Chondrocyte (in vitro differentiated cells): ENCODE measurements around the gene NLRP7. TPM values are rescaled to one million over a fixed set of nuclear protein-coding genes. Genes with fewer than 3 reads are reported as not detected.
"Not testable (repeated sequence)": the region's sequence is repeated elsewhere in the genome, so short reads cannot be mapped to it uniquely, and the experiment has no call there.

Source experiments
- DNase-seq: peaks from one replicate; pipeline ENCODE4 v3.0.0; 2021; ENCODE audit warnings: mixed read lengths, low spot score
- H3K27ac Mint-ChIP-seq: one replicate; pipeline ENCODE4 v1.8.0; 2021; ENCODE audit warnings: mild to moderate bottlenecking, moderate library complexity, mixed read lengths; ENCODE audit not compliant: unreplicated experiment
- H3K27me3 Mint-ChIP-seq: 2 replicates; pipeline ENCODE4 v1.8.0; 2021; ENCODE audit warnings: low read depth, mixed read lengths
- H3K36me3 Mint-ChIP-seq: 2 replicates; pipeline ENCODE4 v1.8.0; 2021; ENCODE audit warnings: low read depth, mixed read lengths
- H3K4me1 Mint-ChIP-seq: 2 replicates; pipeline ENCODE4 v1.8.0; 2021; ENCODE audit warnings: low read depth, mild to moderate bottlenecking, mixed read lengths
- H3K4me3 Mint-ChIP-seq: one replicate; pipeline ENCODE4 v1.8.0; 2021; ENCODE audit warnings: mild to moderate bottlenecking, moderate library complexity, mixed read lengths; ENCODE audit not compliant: unreplicated experiment
- H3K9me3 Mint-ChIP-seq: 2 replicates; pipeline ENCODE4 v1.8.0; 2021; ENCODE audit warnings: low read depth, mixed read lengths
- CTCF ChIP-seq: fragments of 200-600 bp; sonication (generic); IDR thresholded peaks from 2 replicates; pipeline ENCODE4 v1.5.0; 2021; ENCODE audit warnings: antibody characterized with exemption, mild to moderate bottlenecking, moderate library complexity
- total RNA-seq: library from RNA; stranded (reverse); gene quantifications from 3 replicates; pipeline ENCODE4 v1.2.1, GENCODE V29; 2021

The NLRP7 gene
- total RNA-seq, 1 donor from 2014 or later: not detected

GRCh38 chr19:54949412-54949811 lies 2.1 kb upstream of the NLRP7 start:
- Mint-ChIP-seq H3K36me3 (no peaks in the 10 kb centered on the region), H3K27ac (no peak overlapping the region), H3K4me1 (peaks cover 5% of the 10 kb centered on the region), H3K9me3 (no peaks in the 10 kb centered on the region), H3K4me3 (no peak overlapping the region), H3K27me3 (no peaks in the 10 kb centered on the region)
- no peak for DNase-seq
- TF ChIP-seq CTCF: no peak

- not testable (repeated sequence) for H3K4me1 Mint-ChIP-seq, H3K4me3 Mint-ChIP-seq, DNase-seq, H3K36me3 Mint-ChIP-seq, H3K27me3 Mint-ChIP-seq, H3K9me3 Mint-ChIP-seq, H3K27ac Mint-ChIP-seq
Measured at GRCh38 chr19:54943772-54944361, 3.5 kb downstream of the NLRP7 start.

GRCh38 chr19:54939538-54939937 lies 7.8 kb downstream of the NLRP7 start:
- not testable (repeated sequence) for H3K27ac Mint-ChIP-seq, H3K4me1 Mint-ChIP-seq, DNase-seq, H3K9me3 Mint-ChIP-seq, H3K4me3 Mint-ChIP-seq, H3K27me3 Mint-ChIP-seq, H3K36me3 Mint-ChIP-seq

GRCh38 chr19:54938906-54939305 lies 8.4 kb downstream of the NLRP7 start:
- no peaks in the 10 kb centered on the region for H3K4me1 Mint-ChIP-seq
- no peak overlapping the region for H3K4me3 Mint-ChIP-seq
- no peaks in the 10 kb centered on the region for H3K36me3 Mint-ChIP-seq
- no peaks in the 10 kb centered on the region for H3K9me3 Mint-ChIP-seq
- no peaks in the 10 kb centered on the region for H3K27me3 Mint-ChIP-seq
- H3K27ac Mint-ChIP-seq: no peak overlapping the region
- DNase-seq: no peak
- no peak for TF ChIP-seq CTCF

- Mint-ChIP-seq H3K27me3 (no peaks in the 10 kb centered on the region), H3K4me1 (no peaks in the 10 kb centered on the region), H3K9me3 (peaks cover 4% of the 10 kb centered on the region), H3K36me3 (no peaks in the 10 kb centered on the region), H3K4me3 (no peak overlapping the region), H3K27ac (no peak overlapping the region)
- no peak for TF ChIP-seq CTCF
- DNase-seq: no peak
Measured at GRCh38 chr19:54937926-54938325, 9.4 kb downstream of the NLRP7 start.

GRCh38 chr19:54928299-54928698 lies 19.0 kb downstream of the NLRP7 start:
- no peaks in the 10 kb centered on the region for H3K4me1 Mint-ChIP-seq
- H3K27ac Mint-ChIP-seq: no peak overlapping the region
- H3K27me3 Mint-ChIP-seq: no peaks in the 10 kb centered on the region
- H3K4me3 Mint-ChIP-seq: no peak overlapping the region
- no peak for DNase-seq
- TF ChIP-seq CTCF: no peak
- H3K9me3 Mint-ChIP-seq: peaks cover 21% of the 10 kb centered on the region
- no peaks in the 10 kb centered on the region for H3K36me3 Mint-ChIP-seq
